Measurements from ENCODE around the gene PRXL2A.

DNA sequence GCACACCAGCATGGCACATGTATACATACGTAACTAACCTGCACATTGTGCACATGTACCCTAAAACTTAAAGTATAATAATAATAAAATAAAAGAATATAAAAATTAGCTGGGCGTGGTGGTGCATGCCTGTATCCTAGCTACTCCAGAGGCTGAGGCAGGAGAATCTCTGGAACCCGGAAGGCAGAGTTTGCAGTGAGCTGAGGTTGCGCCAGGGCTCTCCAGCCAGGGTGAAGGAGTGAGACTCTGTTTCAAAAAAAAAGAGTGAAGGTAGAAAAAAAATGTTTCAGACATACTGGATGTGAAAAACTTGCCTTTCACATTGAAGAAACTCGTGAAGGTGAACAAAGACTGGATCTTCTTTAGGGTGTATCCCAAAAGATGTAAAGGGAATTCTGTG, 72.5 kb downstream of the PRXL2A start:
- TF ChIP-seq, protein P1, sequence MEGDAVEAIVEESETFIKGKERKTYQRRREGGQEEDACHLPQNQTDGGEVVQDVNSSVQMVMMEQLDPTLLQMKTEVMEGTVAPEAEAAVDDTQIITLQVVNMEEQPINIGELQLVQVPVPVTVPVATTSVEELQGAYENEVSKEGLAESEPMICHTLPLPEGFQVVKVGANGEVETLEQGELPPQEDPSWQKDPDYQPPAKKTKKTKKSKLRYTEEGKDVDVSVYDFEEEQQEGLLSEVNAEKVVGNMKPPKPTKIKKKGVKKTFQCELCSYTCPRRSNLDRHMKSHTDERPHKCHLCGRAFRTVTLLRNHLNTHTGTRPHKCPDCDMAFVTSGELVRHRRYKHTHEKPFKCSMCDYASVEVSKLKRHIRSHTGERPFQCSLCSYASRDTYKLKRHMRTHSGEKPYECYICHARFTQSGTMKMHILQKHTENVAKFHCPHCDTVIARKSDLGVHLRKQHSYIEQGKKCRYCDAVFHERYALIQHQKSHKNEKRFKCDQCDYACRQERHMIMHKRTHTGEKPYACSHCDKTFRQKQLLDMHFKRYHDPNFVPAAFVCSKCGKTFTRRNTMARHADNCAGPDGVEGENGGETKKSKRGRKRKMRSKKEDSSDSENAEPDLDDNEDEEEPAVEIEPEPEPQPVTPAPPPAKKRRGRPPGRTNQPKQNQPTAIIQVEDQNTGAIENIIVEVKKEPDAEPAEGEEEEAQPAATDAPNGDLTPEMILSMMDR (IDR thresholded peaks at IDR 0.05 in 4 of 5, conservative IDR thresholded peaks at IDR 0.05 in 1 of 5): no peak
- TF ChIP-seq POLR2A (IDR thresholded peaks at IDR 0.05): no peak
